Esophagus squamous epithelium (tissue), 4 donors: ENCODE measurements around the gene TFDP2.

Experiments used
- POLR2A ChIP-seq, 4 donors: fragments of 450-650 bp; IDR thresholded peaks; one replicate each; pipeline ENCODE4 v1.6.1; 2017; ENCODE audit warnings: antibody characterized with exemption in 4 of 4, mild to moderate bottlenecking in 4 of 4, moderate library complexity in 3 of 4
- TF ChIP-seq, protein P1 (sequence below), 6 experiments: fragments of 450-650 bp in 4 of 6; fragments of 200-600 bp in 2 of 6; sonication (generic) in 2 of 6; IDR thresholded peaks; one replicate each; pipeline ENCODE4 v1.5.1; 2016 to 2019; ENCODE audit warnings: antibody characterized with exemption in 6 of 6, mild to moderate bottlenecking in 4 of 6, moderate library complexity in 4 of 6

GRCh38 chr3:141895731-141896130, 253.6 kb downstream of the TFDP2 start:
- TF ChIP-seq, protein P1, sequence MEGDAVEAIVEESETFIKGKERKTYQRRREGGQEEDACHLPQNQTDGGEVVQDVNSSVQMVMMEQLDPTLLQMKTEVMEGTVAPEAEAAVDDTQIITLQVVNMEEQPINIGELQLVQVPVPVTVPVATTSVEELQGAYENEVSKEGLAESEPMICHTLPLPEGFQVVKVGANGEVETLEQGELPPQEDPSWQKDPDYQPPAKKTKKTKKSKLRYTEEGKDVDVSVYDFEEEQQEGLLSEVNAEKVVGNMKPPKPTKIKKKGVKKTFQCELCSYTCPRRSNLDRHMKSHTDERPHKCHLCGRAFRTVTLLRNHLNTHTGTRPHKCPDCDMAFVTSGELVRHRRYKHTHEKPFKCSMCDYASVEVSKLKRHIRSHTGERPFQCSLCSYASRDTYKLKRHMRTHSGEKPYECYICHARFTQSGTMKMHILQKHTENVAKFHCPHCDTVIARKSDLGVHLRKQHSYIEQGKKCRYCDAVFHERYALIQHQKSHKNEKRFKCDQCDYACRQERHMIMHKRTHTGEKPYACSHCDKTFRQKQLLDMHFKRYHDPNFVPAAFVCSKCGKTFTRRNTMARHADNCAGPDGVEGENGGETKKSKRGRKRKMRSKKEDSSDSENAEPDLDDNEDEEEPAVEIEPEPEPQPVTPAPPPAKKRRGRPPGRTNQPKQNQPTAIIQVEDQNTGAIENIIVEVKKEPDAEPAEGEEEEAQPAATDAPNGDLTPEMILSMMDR (IDR thresholded peaks at IDR 0.05): no peak
- TF ChIP-seq POLR2A (IDR thresholded peaks at IDR 0.05): no peak
